Fibroblast of pulmonary artery (primary cell): ENCODE results near the gene CCND3.

Experiments used
- DNase-seq: peaks from one replicate; pipeline ENCODE4 v3.0.0-alpha.2; 2010; ENCODE audit warnings: low read depth
- H3K4me3 ChIP-seq: replicated peaks from 2 replicates; pipeline ENCODE4 v1.5.1; 2011; ENCODE audit warnings: low read depth, mild to moderate bottlenecking, control low read depth, low read length, moderate library complexity
- CTCF ChIP-seq: IDR thresholded peaks from 2 replicates; pipeline ENCODE4 v1.5.1; 2011; ENCODE audit warnings: mild to moderate bottlenecking, control low read depth, low read length, inconsistent platforms; ENCODE audit errors: missing control alignments

The CCND3 gene

GRCh38 chr6:41939176-41939847 is 2.3 kb downstream of the CCND3 start:
- TF ChIP-seq CTCF = no peak
- H3K4me3 ChIP-seq = peak overlapping the region; percentile 93
- peak; percentile 80 for DNase-seq

- peak overlapping the region; percentile 93 for H3K4me3 ChIP-seq
- no peak for DNase-seq
- TF ChIP-seq CTCF = no peak
Observed at GRCh38 chr6:41938590-41939175, 2.9 kb downstream of the CCND3 start.

GRCh38 chr6:41937861-41938574 is 3.6 kb downstream of the CCND3 start:
- TF ChIP-seq CTCF = no peak
- peak; percentile 86 for DNase-seq
- peak overlapping the region; percentile 93 for H3K4me3 ChIP-seq

- DNase-seq = no peak
- TF ChIP-seq CTCF = no peak
- no peak overlapping the region for H3K4me3 ChIP-seq
Observed at GRCh38 chr6:41937472-41937860, 4.1 kb downstream of the CCND3 start.

GRCh38 chr6:41936073-41936837 is 5.4 kb downstream of the CCND3 start:
- TF ChIP-seq CTCF = peak; percentile 98
- no peak overlapping the region for H3K4me3 ChIP-seq
- DNase-seq = peak; percentile 94

- TF ChIP-seq CTCF = no peak
- DNase-seq = no peak
- no peak overlapping the region for H3K4me3 ChIP-seq
Observed at GRCh38 chr6:41935685-41936072, 5.9 kb downstream of the CCND3 start.
